HepG2 (cell line): ENCODE measurements around the gene PRUNE1. TPM values are rescaled to one million over a fixed set of nuclear protein-coding genes. Genes with fewer than 3 reads are reported as not detected.
A peak's percentile ranks its signal among the peaks of the same experiment; 100 is the strongest.

Experiments used
- ATF2 ChIP-seq: sonication (generic); formaldehyde crosslinking; IDR thresholded peaks from 2 replicates; pipeline ENCODE4 v1.4.0; 2020; ENCODE audit warnings: missing genetic modification reagents
- ATRX ChIP-seq: sonication (generic); formaldehyde crosslinking; IDR thresholded peaks from 2 replicates; pipeline ENCODE4 v1.4.0; 2020; ENCODE audit warnings: missing genetic modification reagents, borderline replicate concordance
- BHLHE40 ChIP-seq: IDR thresholded peaks from 2 replicates; pipeline ENCODE4 v1.6.1; 2011; ENCODE audit warnings: low read length, improper control_type of control experiment
- FOXA3 ChIP-seq: IDR thresholded peaks from 2 replicates; pipeline ENCODE4 v1.6.1; 2016; ENCODE audit warnings: missing genetic modification reagents, missing compliant biosample characterization
- IRF2 ChIP-seq: IDR thresholded peaks from 2 replicates; pipeline ENCODE4 v1.6.1; 2018; ENCODE audit warnings: missing genetic modification reagents, missing compliant biosample characterization
- NFYC ChIP-seq: IDR thresholded peaks from 2 replicates; pipeline ENCODE4 v1.6.1; 2016; ENCODE audit warnings: missing genetic modification reagents, missing compliant biosample characterization
- REPIN1 ChIP-seq: sonication (generic); formaldehyde crosslinking; IDR thresholded peaks from 2 replicates; pipeline ENCODE4 v1.8.0; 2022; ENCODE audit warnings: missing genetic modification reagents, low read depth, mild to moderate bottlenecking, borderline replicate concordance
- RFX1 ChIP-seq: fragments of 450-650 bp; IDR thresholded peaks from 2 replicates; pipeline ENCODE4 v1.6.1; 2017
- SALL2 ChIP-seq: sonication (generic); formaldehyde crosslinking; IDR thresholded peaks from 2 replicates; pipeline ENCODE4 v1.8.1; 2023; ENCODE audit warnings: mild to moderate bottlenecking, missing genetic modification reagents, inconsistent platforms
- SMC3 ChIP-seq: IDR thresholded peaks from 2 replicates; pipeline ENCODE4 v1.6.1; 2011; ENCODE audit warnings: low read length, improper control_type of control experiment
- SSRP1 ChIP-seq: IDR thresholded peaks from 2 replicates; pipeline ENCODE4 v1.6.1; 2016; ENCODE audit warnings: control low read depth
- THAP8 ChIP-seq: sonication (generic); formaldehyde crosslinking; IDR thresholded peaks from 2 replicates; pipeline ENCODE4 v1.5.1; 2020; ENCODE audit warnings: missing genetic modification reagents, mild to moderate bottlenecking, borderline replicate concordance
- ZBTB1 ChIP-seq: sonication (generic); formaldehyde crosslinking; IDR thresholded peaks from 2 replicates; pipeline ENCODE4 v1.4.0; 2020; ENCODE audit warnings: missing genetic modification reagents, borderline replicate concordance
- ZFP62 ChIP-seq: sonication (generic); formaldehyde crosslinking; IDR thresholded peaks from 2 replicates; pipeline ENCODE4 v1.4.0; 2020; ENCODE audit warnings: missing genetic modification reagents
- ZFY ChIP-seq: sonication (generic); formaldehyde crosslinking; IDR thresholded peaks from 2 replicates; pipeline ENCODE4 v1.4.0; 2020; ENCODE audit warnings: missing genetic modification reagents
- ZNF234 ChIP-seq: sonication (generic); formaldehyde crosslinking; conservative IDR thresholded peaks from 2 replicates; pipeline ENCODE4 v1.5.1; 2020; ENCODE audit warnings: mild to moderate bottlenecking, missing genetic modification reagents
- ZNF367 ChIP-seq: sonication (generic); formaldehyde crosslinking; IDR thresholded peaks from 2 replicates; pipeline ENCODE4 v1.4.0; 2020; ENCODE audit warnings: missing genetic modification reagents, borderline replicate concordance
- ZNF543 ChIP-seq: sonication (generic); formaldehyde crosslinking; IDR thresholded peaks from 2 replicates; pipeline ENCODE4 v1.4.0; 2020; ENCODE audit warnings: mild to moderate bottlenecking, missing genetic modification reagents
- polyA plus RNA-seq, 8 experiments: library from polyadenylated mRNA; depleted of rRNA in 3 of 8; stranded (reverse) in 7 of 8; unstranded in 1 of 8; fragments of >200 nt; fragmentation: Illumina TruSeq in 4 of 8; extraction: Trizol in 4 of 8; gene quantifications; 2 replicates each; pipeline versions ENCODE4 v1.2.1 to v1.2.3, GENCODE V29; 2011 to 2016; ENCODE audit warnings: low read depth in 4 of 8, missing spikeins in 1 of 8, mixed read lengths in 1 of 8; ENCODE audit not compliant: insufficient read depth in 1 of 8
- total RNA-seq, 5 experiments: library from RNA; depleted of rRNA; stranded (reverse); fragments of >200 nt; fragmentation: Illumina TruSeq; extraction: Trizol; gene quantifications; 2 replicates each; pipeline ENCODE4 v1.2.3, GENCODE V29; 2016; ENCODE audit warnings: low read depth in 1 of 5
- TF ChIP-seq, protein P1 (sequence below): sonication (generic); formaldehyde crosslinking; IDR thresholded peaks from 2 replicates; pipeline ENCODE4 v1.4.0; 2020; ENCODE audit warnings: missing genetic modification reagents
- TF ChIP-seq, protein P2 (sequence below): IDR thresholded peaks from 2 replicates; pipeline ENCODE4 v1.6.1; 2016; ENCODE audit warnings: low read depth, missing genetic modification reagents, missing compliant biosample characterization

The PRUNE1 gene
- total and polyA plus RNA-seq, 2 of the 13 experiments (the other 11 are each of a cell fraction or from before 2014, with no cell fraction given) = 19.0 to 31.9 TPM

DNA sequence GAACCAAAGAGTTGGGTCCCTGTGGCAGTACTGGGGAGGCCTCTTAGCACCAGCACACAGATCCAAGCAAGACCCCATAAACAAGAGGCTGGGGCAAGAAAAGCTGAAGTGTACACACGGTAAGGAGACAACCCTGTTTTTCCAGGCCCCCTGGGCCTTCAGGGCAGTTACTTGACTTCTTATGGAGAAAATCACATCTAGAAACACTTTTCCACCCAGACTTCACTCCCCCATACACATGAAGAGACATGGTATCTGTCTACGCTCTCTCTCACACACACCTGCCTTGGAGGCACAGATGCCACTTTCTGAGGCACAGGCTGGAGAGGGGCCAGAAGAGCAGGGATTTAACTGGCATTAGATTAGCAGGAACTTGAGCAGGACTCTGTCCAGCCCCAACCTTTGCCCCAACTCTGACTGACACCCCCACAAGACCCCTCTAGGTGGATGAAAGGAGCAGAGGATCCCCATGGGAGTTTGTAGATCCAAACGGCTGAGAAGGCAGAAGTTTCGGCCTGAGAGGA lies 35.8 kb upstream of the PRUNE1 start (continued):
- TF ChIP-seq, protein P1, sequence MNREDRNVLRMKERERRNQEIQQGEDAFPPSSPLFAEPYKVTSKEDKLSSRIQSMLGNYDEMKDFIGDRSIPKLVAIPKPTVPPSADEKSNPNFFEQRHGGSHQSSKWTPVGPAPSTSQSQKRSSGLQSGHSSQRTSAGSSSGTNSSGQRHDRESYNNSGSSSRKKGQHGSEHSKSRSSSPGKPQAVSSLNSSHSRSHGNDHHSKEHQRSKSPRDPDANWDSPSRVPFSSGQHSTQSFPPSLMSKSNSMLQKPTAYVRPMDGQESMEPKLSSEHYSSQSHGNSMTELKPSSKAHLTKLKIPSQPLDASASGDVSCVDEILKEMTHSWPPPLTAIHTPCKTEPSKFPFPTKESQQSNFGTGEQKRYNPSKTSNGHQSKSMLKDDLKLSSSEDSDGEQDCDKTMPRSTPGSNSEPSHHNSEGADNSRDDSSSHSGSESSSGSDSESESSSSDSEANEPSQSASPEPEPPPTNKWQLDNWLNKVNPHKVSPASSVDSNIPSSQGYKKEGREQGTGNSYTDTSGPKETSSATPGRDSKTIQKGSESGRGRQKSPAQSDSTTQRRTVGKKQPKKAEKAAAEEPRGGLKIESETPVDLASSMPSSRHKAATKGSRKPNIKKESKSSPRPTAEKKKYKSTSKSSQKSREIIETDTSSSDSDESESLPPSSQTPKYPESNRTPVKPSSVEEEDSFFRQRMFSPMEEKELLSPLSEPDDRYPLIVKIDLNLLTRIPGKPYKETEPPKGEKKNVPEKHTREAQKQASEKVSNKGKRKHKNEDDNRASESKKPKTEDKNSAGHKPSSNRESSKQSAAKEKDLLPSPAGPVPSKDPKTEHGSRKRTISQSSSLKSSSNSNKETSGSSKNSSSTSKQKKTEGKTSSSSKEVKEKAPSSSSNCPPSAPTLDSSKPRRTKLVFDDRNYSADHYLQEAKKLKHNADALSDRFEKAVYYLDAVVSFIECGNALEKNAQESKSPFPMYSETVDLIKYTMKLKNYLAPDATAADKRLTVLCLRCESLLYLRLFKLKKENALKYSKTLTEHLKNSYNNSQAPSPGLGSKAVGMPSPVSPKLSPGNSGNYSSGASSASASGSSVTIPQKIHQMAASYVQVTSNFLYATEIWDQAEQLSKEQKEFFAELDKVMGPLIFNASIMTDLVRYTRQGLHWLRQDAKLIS (CRISPR knock-in tag) = 0 out of 2 replicates have a peak, but pooled peaks have one; percentile 79
- no peak for TF ChIP-seq ATRX
- TF ChIP-seq ATF2 (CRISPR knock-in tag) = 0 out of 2 replicates have a peak, but pooled peaks have one; percentile 6
- TF ChIP-seq IRF2 (CRISPR knock-in tag) = no peak
- 0 out of 2 replicates have a peak, but pooled peaks have one; percentile 26 for TF ChIP-seq THAP8 (CRISPR knock-in tag)
- TF ChIP-seq ZFY (CRISPR knock-in tag) = peak; percentile 6; the same call in 1 of the 2 replicates
- 0 out of 2 replicates have a peak, but pooled peaks have one; percentile 3 for TF ChIP-seq SMC3
- 0 out of 2 replicates have a peak, but pooled peaks have one; percentile 2 for TF ChIP-seq SALL2 (CRISPR knock-in tag)
- no peak for TF ChIP-seq SSRP1 (CRISPR knock-in tag)
- TF ChIP-seq FOXA3 (CRISPR knock-in tag) = no peak
- no peak for TF ChIP-seq ZNF367 (CRISPR knock-in tag)
- TF ChIP-seq REPIN1 (CRISPR knock-in tag) = no peak
- no peak for TF ChIP-seq RFX1
- TF ChIP-seq, protein P2, sequence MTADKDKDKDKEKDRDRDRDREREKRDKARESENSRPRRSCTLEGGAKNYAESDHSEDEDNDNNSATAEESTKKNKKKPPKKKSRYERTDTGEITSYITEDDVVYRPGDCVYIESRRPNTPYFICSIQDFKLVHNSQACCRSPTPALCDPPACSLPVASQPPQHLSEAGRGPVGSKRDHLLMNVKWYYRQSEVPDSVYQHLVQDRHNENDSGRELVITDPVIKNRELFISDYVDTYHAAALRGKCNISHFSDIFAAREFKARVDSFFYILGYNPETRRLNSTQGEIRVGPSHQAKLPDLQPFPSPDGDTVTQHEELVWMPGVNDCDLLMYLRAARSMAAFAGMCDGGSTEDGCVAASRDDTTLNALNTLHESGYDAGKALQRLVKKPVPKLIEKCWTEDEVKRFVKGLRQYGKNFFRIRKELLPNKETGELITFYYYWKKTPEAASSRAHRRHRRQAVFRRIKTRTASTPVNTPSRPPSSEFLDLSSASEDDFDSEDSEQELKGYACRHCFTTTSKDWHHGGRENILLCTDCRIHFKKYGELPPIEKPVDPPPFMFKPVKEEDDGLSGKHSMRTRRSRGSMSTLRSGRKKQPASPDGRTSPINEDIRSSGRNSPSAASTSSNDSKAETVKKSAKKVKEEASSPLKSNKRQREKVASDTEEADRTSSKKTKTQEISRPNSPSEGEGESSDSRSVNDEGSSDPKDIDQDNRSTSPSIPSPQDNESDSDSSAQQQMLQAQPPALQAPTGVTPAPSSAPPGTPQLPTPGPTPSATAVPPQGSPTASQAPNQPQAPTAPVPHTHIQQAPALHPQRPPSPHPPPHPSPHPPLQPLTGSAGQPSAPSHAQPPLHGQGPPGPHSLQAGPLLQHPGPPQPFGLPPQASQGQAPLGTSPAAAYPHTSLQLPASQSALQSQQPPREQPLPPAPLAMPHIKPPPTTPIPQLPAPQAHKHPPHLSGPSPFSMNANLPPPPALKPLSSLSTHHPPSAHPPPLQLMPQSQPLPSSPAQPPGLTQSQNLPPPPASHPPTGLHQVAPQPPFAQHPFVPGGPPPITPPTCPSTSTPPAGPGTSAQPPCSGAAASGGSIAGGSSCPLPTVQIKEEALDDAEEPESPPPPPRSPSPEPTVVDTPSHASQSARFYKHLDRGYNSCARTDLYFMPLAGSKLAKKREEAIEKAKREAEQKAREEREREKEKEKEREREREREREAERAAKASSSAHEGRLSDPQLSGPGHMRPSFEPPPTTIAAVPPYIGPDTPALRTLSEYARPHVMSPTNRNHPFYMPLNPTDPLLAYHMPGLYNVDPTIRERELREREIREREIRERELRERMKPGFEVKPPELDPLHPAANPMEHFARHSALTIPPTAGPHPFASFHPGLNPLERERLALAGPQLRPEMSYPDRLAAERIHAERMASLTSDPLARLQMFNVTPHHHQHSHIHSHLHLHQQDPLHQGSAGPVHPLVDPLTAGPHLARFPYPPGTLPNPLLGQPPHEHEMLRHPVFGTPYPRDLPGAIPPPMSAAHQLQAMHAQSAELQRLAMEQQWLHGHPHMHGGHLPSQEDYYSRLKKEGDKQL (CRISPR knock-in tag) = no peak
- 0 out of 2 replicates have a peak, but pooled peaks have one; percentile 70 for TF ChIP-seq ZNF234
- no peak for TF ChIP-seq BHLHE40
- no peak for TF ChIP-seq ZBTB1 (CRISPR knock-in tag)
- peak; percentile 6; the same call in 1 of the 2 replicates for TF ChIP-seq ZNF543 (CRISPR knock-in tag)
- no peak for TF ChIP-seq ZFP62 (CRISPR knock-in tag)
- TF ChIP-seq NFYC (CRISPR knock-in tag) = no peak
